AG09309 (cell line): ENCODE results near the gene AHNAK.

Source experiments
- DNase-seq: peaks from one replicate; pipeline ENCODE4 v3.0.0-alpha.2; 2010; ENCODE audit warnings: low read depth
- H3K4me3 ChIP-seq: 2 replicates; pipeline ENCODE4 v1.5.1; 2011; ENCODE audit warnings: mild to moderate bottlenecking, low read depth, low read length, moderate library complexity; ENCODE audit not compliant: control insufficient read depth
- CTCF ChIP-seq: IDR thresholded peaks from 2 replicates; pipeline ENCODE4 v1.5.1; 2011; ENCODE audit warnings: mild to moderate bottlenecking, low read depth, low read length, inconsistent platforms; ENCODE audit not compliant: insufficient read depth, control insufficient read depth; ENCODE audit errors: missing control alignments

AHNAK gene

DNA sequence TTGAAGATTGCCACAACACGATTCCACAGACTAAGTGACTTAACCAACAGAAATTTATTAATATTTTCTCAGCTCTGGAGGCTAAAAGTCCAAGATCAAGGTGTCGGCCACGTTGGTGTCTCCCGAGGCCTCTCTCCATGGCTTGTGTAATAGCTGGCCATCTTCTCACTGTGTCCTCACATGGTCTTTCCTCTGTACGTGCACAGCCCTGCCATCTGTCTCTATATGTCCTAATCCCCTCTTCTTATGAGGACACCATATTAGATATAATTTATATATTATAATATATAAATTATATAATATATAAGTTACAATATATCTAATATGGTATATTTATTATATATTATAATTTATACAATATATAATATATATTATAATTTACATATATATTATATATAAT, 152.9 kb downstream of the AHNAK start:
- no peak overlapping the region for H3K4me3 ChIP-seq
- no peak for TF ChIP-seq CTCF
- DNase-seq: no peak

- no peak overlapping the region for H3K4me3 ChIP-seq
- DNase-seq: no peak
- no peak for TF ChIP-seq CTCF
These were observed 153.5 kb downstream of the AHNAK start for GRCh38 chr11:62393061-62393611.

DNA sequence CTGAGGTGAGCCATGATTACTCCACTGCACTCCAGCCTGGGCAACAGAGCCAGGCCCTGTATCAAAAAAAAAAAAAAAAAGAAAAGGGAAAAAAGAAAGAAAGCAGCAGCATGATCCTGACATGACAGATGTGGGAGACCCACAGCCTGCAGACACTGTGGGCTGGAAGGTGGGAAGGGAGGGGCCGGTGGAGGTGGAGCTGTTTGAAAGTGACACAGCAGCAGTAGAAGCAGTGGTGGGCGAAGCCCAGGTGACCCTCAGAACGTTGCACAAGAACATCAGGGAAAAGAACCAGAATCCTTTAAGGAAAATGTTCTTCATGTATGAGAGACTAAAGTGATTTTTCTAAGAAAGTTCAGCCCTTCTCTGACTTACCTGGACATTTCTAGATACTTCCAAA, 154.1 kb downstream of the AHNAK start:
- no peak for TF ChIP-seq CTCF
- DNase-seq: no peak
- H3K4me3 ChIP-seq: no peak overlapping the region

DNA sequence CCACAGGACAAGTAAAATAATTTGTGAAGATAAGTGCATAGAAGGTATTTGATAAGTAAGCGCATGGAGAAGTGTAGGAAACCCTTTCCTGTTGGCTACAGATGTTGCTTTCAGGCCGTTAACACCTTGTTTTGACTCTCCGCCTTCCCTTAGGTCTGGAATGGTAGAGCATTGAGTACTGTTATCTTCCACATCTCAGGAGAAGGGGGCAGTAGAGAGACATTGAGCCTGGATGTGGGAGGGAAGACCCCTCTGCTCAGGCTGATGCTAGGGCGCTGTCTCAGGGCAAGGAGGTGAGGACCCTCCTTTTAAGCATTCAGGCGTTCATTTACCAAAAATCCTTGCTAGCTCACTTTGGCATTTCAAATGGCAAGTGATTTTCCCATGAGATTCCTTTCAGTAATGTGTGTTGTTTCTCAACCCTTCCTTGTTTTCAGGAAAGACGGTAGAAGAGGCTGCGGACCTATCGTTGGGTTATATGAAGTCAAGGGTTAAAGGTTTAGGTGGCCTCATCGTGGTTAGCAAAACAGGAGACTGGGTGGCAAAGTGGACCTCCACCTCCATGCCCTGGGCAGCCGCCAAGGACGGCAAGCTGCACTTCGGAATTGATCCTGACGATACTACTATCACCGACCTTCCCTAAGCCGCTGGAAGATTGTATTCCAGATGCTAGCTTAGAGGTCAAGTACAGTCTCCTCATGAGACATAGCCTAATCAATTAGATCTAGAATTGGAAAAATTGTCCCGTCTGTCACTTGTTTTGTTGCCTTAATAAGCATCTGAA, 154.8 kb downstream of the AHNAK start:
- TF ChIP-seq CTCF: no peak

GRCh38 chr11:62390722-62391121, 155.9 kb downstream of the AHNAK start:
- TF ChIP-seq CTCF: no peak
- no peak overlapping the region for H3K4me3 ChIP-seq

More for the DNA sequence above, 154.8 kb downstream of the AHNAK start:
- DNase-seq: no peak
- H3K4me3 ChIP-seq: no peak overlapping the region

DNA sequence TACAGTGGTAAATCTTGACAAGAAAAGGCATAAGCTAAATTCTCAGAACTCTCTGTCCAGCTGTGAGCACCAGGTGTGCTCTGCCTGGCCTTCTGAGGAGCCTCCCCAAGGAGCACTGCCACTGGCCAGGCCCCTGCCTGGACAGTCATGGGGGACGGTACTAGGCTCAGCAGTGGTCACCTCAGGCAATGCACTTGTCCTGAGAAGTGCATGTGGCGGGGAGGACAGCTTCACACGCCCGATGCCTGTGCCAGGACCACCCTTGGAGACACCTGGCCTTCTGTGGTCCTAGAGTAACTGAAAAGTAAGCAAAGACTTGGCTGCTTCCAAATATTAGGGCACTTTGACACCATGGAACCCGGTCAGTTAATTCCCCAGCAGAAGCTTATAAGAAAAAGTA, 156.4 kb downstream of the AHNAK start:
- no peak overlapping the region for H3K4me3 ChIP-seq
- TF ChIP-seq CTCF: no peak
- DNase-seq: no peak

More at GRCh38 chr11:62390722-62391121, 155.9 kb downstream of the AHNAK start:
- no peak for DNase-seq
